K562 (cell line): Measurements from ENCODE around the gene ERGIC3. TPM values are rescaled to one million over a fixed set of nuclear protein-coding genes. Genes with fewer than 3 reads are reported as not detected.

Source experiments
- ARID4B ChIP-seq: sonication (generic); formaldehyde crosslinking; IDR thresholded peaks from 2 replicates; pipeline ENCODE4 v1.8.0; 2022; ENCODE audit warnings: mild to moderate bottlenecking, missing genetic modification reagents
- ATF3 ChIP-seq, 2 experiments: fragments of 450-650 bp in 1 of 2; sonication (generic) in 1 of 2; formaldehyde crosslinking in 1 of 2; IDR thresholded peaks in 1 of 2; conservative IDR thresholded peaks in 1 of 2; 2 replicates each; pipeline versions ENCODE4 v1.6.1 to v1.8.1; 2016 to 2023; ENCODE audit warnings: mild to moderate bottlenecking in 2 of 2, moderate library complexity in 2 of 2, inconsistent platforms in 1 of 2, missing genetic modification reagents in 1 of 2
- FUS ChIP-seq: fragments of 200-400 bp; formaldehyde crosslinking; optimal IDR thresholded peaks from 2 replicates; pipeline ENCODE3; 2017; ENCODE audit warnings: low read depth, low read length
- GABPB2 ChIP-seq: fragments of 250-450 bp; sonication (Bioruptor Pico); conservative IDR thresholded peaks from 2 replicates; pipeline ENCODE4 v1.5.1; 2021; ENCODE audit warnings: mild to moderate bottlenecking
- GATAD2B ChIP-seq: fragments of 450-650 bp; IDR thresholded peaks from 2 replicates; pipeline ENCODE4 v1.6.1; 2017; ENCODE audit warnings: mild to moderate bottlenecking, borderline replicate concordance
- HMGN3 ChIP-seq: IDR thresholded peaks from 2 replicates; pipeline ENCODE4 v1.6.1; 2011; ENCODE audit warnings: borderline replicate concordance, low read depth, mild to moderate bottlenecking, mixed read lengths, low read length; ENCODE audit not compliant: insufficient read length; ENCODE audit errors: extremely low read depth
- ILK ChIP-seq: fragments of 450-650 bp; IDR thresholded peaks from 2 replicates; pipeline ENCODE4 v1.6.1; 2016; ENCODE audit warnings: missing genetic modification characterization, low read depth, mild to moderate bottlenecking, missing compliant biosample characterization, moderate library complexity, borderline replicate concordance
- MCM7 ChIP-seq, 2 experiments: fragments of 450-650 bp; IDR thresholded peaks; 2 replicates each; pipeline ENCODE4 v1.6.1; 2016 to 2018
- STAT6 ChIP-seq: sonication (generic); formaldehyde crosslinking; IDR thresholded peaks from 2 replicates; pipeline ENCODE4 v1.8.1; 2023; ENCODE audit warnings: mild to moderate bottlenecking, missing genetic modification reagents
- ZNF398 ChIP-seq: fragments of 250-450 bp; sonication (Bioruptor Pico); IDR thresholded peaks from 2 replicates; pipeline ENCODE4 v1.8.0; 2021; ENCODE audit warnings: moderate library complexity, mild to moderate bottlenecking, inconsistent platforms
- polyA plus RNA-seq, 8 experiments: library from polyadenylated mRNA; depleted of rRNA in 4 of 8; stranded (reverse) in 5 of 8; unstranded in 3 of 8; fragments of >200 nt; fragmentation: Nextera tagmentation in 2 of 8; fragmentation: Illumina TruSeq in 1 of 8; extraction: Ambion mirVana in 2 of 8; extraction: Trizol in 1 of 8; gene quantifications; 2 replicates each; pipeline versions ENCODE4 v1.2.1 to v1.2.3, GENCODE V29; 2011 to 2014; ENCODE audit warnings: inconsistent platforms in 1 of 8, missing spikeins in 1 of 8
- total RNA-seq, 7 experiments: library from RNA; depleted of rRNA in 6 of 7; stranded (reverse); fragments of >200 nt in 6 of 7; fragmentation: Illumina TruSeq in 2 of 7; extraction: Trizol in 2 of 7; gene quantifications; 2 replicates each; pipeline versions ENCODE4 v1.2.1 to v1.2.3, GENCODE V29; 2011 to 2021; ENCODE audit warnings: low replicate concordance in 1 of 7

ERGIC3 gene
- total and polyA plus RNA-seq, 9 of the 15 experiments (the other 6 are each of a cell fraction or from before 2014, with no cell fraction given) = 121 to 278 (median 184) TPM

GRCh38 chr20:35597186-35597585, 55.3 kb downstream of the ERGIC3 start (continued):
- no peak for TF ChIP-seq ATF3 (IDR thresholded peaks at IDR 0.05)
- no peak for TF ChIP-seq ATF3 (CRISPR knock-in tag; conservative IDR thresholded peaks at IDR 0.05)
- TF ChIP-seq MCM7 (IDR thresholded peaks at IDR 0.05) = no peak
- no peak for TF ChIP-seq STAT6 (CRISPR knock-in tag)
- TF ChIP-seq FUS = no peak
- no peak for TF ChIP-seq GATAD2B
- TF ChIP-seq GABPB2 (CRISPR knock-in tag) = no peak
- no peak for TF ChIP-seq ZNF398
- no peak for TF ChIP-seq HMGN3
- no peak for TF ChIP-seq ARID4B (CRISPR knock-in tag)
- TF ChIP-seq ILK (tag) = no peak
- TF ChIP-seq, all 486 proteins: peak for 0
